ENCODE data around the gene NUP188. TPM values are rescaled to one million over a fixed set of nuclear protein-coding genes. Genes with fewer than 3 reads are reported as not detected.

Gene NUP188
- total RNA-seq, 1 donor from 2014 or later: 128 TPM

DNA sequence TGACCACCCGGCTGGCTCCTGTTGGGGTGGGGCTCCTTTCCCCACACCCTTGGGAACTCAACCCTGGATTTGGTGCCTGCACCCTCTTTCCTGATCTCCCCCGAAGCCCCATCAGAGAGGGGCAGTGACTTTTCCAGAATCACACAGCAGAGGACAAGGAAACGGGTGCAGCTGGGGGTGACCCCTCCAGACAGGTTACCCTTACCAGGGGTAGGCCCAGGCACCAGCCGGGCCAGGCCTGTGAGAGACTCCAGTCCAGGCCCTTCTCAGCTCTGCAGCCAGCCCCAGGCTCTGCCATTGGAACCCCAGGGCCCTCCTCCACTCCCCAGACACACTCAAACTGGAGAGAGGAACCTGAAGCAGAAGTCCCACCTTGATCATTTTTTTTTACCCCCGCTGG is 45.7 kb upstream of the NUP188 start:
- DNase-seq (ENCODE audit: low read depth, low spot score): no peak
- no peaks in the 10 kb centered on the region for H3K9me3 Mint-ChIP-seq
- no peak overlapping the region for H3K27ac Mint-ChIP-seq (ENCODE audit: unreplicated experiment)
- H3K27me3 Mint-ChIP-seq (ENCODE audit: low read depth): no peaks in the 10 kb centered on the region
- no peak overlapping the region for H3K4me3 Mint-ChIP-seq
- TF ChIP-seq, protein P1, sequence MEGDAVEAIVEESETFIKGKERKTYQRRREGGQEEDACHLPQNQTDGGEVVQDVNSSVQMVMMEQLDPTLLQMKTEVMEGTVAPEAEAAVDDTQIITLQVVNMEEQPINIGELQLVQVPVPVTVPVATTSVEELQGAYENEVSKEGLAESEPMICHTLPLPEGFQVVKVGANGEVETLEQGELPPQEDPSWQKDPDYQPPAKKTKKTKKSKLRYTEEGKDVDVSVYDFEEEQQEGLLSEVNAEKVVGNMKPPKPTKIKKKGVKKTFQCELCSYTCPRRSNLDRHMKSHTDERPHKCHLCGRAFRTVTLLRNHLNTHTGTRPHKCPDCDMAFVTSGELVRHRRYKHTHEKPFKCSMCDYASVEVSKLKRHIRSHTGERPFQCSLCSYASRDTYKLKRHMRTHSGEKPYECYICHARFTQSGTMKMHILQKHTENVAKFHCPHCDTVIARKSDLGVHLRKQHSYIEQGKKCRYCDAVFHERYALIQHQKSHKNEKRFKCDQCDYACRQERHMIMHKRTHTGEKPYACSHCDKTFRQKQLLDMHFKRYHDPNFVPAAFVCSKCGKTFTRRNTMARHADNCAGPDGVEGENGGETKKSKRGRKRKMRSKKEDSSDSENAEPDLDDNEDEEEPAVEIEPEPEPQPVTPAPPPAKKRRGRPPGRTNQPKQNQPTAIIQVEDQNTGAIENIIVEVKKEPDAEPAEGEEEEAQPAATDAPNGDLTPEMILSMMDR (conservative IDR thresholded peaks at IDR 0.05): no peak
- H3K4me1 Mint-ChIP-seq: no peaks in the 10 kb centered on the region
- H3K36me3 Mint-ChIP-seq (ENCODE audit: low read depth): no peaks in the 10 kb centered on the region

DNA sequence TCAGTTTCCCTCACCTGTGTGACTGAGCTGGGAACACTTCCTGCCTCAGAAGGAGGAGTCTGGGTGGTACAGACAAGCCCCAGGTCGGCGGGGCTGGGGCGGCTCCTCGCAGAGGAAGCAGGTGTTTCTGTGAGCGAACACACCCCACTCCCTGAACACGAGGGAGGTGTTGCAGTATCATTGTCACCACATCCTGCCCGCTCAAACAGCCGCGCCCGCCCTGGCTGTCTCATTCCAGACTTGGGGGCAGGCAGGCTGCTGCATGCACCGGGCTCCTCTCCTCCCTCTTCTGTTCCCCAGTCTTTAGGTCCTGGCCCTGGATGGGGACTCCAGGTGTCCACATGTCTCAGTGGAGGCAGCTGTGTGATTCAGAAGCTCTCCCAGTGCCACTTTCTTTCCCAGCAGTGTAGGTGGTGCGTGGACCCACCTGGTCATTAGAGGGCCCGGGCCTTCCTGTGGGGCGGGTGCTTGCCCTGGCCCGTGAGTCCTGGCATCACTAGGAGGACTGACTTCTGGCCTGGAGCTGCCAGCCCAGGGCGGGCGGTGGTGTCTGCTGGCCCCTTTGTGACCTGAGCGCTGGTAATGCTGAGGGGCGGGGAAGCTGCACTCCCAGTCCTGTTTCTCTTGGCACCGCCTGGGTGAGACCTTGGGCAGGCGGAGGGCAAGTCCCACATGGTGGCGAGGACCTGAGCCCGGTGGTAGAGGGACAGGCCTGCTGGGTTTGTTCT is 45.0 kb upstream of the NUP188 start:
- peaks cover 3% of the 10 kb centered on the region for H3K36me3 Mint-ChIP-seq (ENCODE audit: low read depth)
- no peaks in the 10 kb centered on the region for H3K4me1 Mint-ChIP-seq
- DNase-seq (ENCODE audit: low read depth, low spot score): no peak
- no peaks in the 10 kb centered on the region for H3K27me3 Mint-ChIP-seq (ENCODE audit: low read depth)
- TF ChIP-seq, protein P1 (conservative IDR thresholded peaks at IDR 0.05): no peak
- no peak overlapping the region for H3K4me3 Mint-ChIP-seq
- H3K9me3 Mint-ChIP-seq: no peaks in the 10 kb centered on the region
- H3K27ac Mint-ChIP-seq (ENCODE audit: unreplicated experiment): no peak overlapping the region

GRCh38 chr9:128903079-128903461 is 44.4 kb upstream of the NUP188 start:
- Mint-ChIP-seq H3K36me3 (ENCODE audit: low read depth) (peaks cover 8% of the 10 kb centered on the region), H3K4me3 (no peak overlapping the region), H3K4me1 (no peaks in the 10 kb centered on the region), H3K27me3 (ENCODE audit: low read depth) (no peaks in the 10 kb centered on the region), H3K9me3 (no peaks in the 10 kb centered on the region), H3K27ac (ENCODE audit: unreplicated experiment) (no peak overlapping the region)
- no peak for DNase-seq (ENCODE audit: low read depth, low spot score)
- TF ChIP-seq, protein P1 (conservative IDR thresholded peaks at IDR 0.05): no peak

DNA sequence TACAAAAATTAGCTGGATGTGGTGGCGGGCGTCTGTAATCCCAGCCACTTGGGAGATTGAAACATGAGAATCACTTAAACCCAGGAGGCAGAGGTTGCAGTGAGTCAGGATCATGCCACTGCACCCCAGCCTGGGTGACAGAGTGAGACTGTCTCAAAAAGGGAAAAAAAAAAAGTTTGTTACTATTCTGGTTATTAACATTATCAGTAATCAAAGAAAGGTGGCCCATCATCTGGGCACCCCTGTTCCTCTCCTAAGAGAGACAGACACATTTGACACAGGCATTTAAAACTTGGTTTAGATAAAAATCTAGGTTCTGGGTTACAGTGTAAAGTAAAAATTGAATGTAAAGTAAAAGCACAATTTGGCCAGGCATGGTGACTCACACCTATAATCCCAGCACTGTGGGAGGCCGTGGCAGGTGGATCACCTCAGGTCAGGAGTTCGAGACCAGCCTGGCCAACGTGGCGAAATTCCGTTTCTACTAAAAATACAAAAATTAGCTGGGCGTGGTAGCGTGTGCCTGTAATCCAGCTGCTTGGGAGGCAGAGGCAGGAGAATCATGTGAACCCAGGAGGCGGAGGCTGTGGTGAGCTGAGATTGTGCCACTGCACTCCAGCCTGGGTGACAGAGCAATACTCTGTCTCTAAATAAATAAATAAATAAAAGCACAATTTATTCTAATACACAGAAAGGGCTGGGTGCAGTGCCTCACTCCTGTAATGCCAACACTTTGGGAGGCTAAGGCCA is 43.5 kb upstream of the NUP188 start:
- TF ChIP-seq, protein P1 (conservative IDR thresholded peaks at IDR 0.05): no peak
- H3K36me3 Mint-ChIP-seq (ENCODE audit: low read depth): peaks cover 15% of the 10 kb centered on the region
- no peaks in the 10 kb centered on the region for H3K27me3 Mint-ChIP-seq (ENCODE audit: low read depth)
- DNase-seq (ENCODE audit: low read depth, low spot score): no peak
- no peak overlapping the region for H3K4me3 Mint-ChIP-seq
- no peaks in the 10 kb centered on the region for H3K9me3 Mint-ChIP-seq
- H3K4me1 Mint-ChIP-seq: no peaks in the 10 kb centered on the region
- no peak overlapping the region for H3K27ac Mint-ChIP-seq (ENCODE audit: unreplicated experiment)

GRCh38 chr9:128905964-128906363 is 41.5 kb upstream of the NUP188 start:
- TF ChIP-seq, protein P1 (conservative IDR thresholded peaks at IDR 0.05): no peak
- Mint-ChIP-seq H3K27ac (ENCODE audit: unreplicated experiment) (no peak overlapping the region), H3K4me3 (no peak overlapping the region), H3K27me3 (ENCODE audit: low read depth) (no peaks in the 10 kb centered on the region), H3K4me1 (no peaks in the 10 kb centered on the region), H3K9me3 (no peaks in the 10 kb centered on the region), H3K36me3 (ENCODE audit: low read depth) (peaks cover 19% of the 10 kb centered on the region)
- no peak for DNase-seq (ENCODE audit: low read depth, low spot score)

Data from neural crest cell (in vitro differentiated cells).